Testis (tissue), 2 donors: ENCODE data around the gene UCK1.

Experiments used
- CTCF ChIP-seq, 3 experiments: fragments of 450-650 bp in 2 of 3; fragments of 200-600 bp in 1 of 3; sonication (generic) in 1 of 3; IDR thresholded peaks; one replicate each; pipeline ENCODE4 v1.5.1; 2016 to 2019; ENCODE audit warnings: antibody characterized with exemption in 3 of 3, mild to moderate bottlenecking in 2 of 3, moderate library complexity in 1 of 3
- POLR2A ChIP-seq: fragments of 450-650 bp; IDR thresholded peaks from one replicate; pipeline ENCODE4 v1.6.1; 2017; ENCODE audit warnings: antibody characterized with exemption, mild to moderate bottlenecking, moderate library complexity

DNA sequence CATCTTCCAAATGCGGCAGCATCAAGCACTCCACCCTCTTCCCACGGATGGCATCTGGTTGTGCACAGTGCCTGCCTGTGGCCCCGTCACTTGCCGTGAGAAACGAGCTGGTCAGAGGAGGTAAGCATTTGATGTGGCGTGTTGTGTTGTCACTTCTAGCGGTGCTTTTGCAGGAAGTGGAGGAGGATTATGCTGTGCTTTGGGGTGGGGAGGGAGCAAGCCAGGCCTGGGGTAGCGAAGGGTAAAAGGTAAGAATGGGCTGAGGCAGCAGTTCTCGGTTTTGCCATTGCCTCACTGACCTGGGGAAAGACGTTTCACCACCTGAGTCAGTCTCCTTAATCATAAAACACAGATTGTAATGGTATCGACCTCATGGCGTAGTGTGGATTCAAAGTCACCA is 30.7 kb downstream of the UCK1 start:
- TF ChIP-seq CTCF (IDR thresholded peaks at IDR 0.05) (no peak), POLR2A (no peak)
